G401.6 (cell line): ENCODE results near the gene PLEKHG3.

Experiments
- FAIRE-seq: peaks from 2 replicates; lab custom pipeline; 2012; peaks lifted over from hg19 to GRCh38; lab: Jason Lieb, UNC

Gene PLEKHG3

GRCh38 chr14:64765740-64766302 is 61.6 kb downstream of the PLEKHG3 start:
- no peak for FAIRE-seq

- no peak for FAIRE-seq
Observed at GRCh38 chr14:64766430-64767151, 62.4 kb downstream of the PLEKHG3 start.

GRCh38 chr14:64767215-64767964 is 63.2 kb downstream of the PLEKHG3 start:
- no peak for FAIRE-seq

DNA sequence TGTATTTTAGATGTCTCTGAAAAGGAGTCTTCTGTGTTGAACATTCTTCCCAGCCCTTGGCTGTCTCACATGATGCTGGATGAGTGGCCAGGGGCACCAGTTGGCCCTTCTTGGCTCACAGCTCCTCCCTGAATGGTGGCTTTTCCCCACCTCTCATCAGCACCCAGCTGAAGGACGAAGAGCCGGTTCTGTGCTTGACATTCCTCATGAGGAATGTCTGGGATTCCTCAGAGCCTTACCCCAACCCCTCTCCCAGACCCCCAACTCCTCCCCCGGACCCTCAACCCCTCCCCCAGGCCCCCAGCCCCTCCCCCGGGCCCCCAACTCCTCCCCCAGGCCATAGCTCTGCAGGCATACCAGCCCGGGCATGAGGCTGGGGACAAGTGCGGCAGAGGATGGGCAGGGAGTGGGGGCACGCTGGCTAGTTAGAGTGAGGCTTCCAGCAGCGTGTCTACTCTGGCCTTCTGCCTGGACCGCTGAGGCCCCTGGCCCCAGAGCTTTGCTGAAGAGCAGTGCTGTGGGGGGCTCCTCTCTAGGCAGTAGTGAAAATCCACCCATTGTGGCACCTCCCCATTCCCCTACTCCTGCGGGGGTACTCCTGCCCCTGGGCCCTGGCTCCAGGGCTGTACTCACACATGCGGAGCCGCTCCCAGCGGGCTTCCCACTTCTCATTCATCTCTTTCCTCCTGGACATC is 64.3 kb downstream of the PLEKHG3 start:
- FAIRE-seq = no peak

GRCh38 chr14:64769096-64770020 is 65.1 kb downstream of the PLEKHG3 start:
- FAIRE-seq = no peak

DNA sequence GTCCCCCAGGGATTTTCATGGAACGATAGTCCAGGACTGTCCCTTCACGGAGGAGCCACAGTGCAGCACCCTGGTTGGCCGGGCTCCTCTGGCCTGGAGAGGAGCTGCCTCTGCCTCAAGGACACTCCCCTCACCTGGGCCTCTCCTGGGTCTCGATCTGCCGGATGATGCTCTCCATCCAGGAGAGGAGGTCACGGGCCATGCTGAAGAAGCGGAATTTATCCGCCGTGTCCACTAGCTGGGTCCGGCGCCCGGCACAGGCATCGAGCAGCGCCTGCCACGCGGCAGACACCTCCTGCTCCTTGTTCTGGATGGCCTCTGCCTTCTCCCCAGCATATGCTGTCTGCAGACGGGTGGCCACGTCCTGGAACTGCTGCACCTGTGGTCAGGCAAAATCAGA is 66.5 kb downstream of the PLEKHG3 start:
- FAIRE-seq = no peak

DNA sequence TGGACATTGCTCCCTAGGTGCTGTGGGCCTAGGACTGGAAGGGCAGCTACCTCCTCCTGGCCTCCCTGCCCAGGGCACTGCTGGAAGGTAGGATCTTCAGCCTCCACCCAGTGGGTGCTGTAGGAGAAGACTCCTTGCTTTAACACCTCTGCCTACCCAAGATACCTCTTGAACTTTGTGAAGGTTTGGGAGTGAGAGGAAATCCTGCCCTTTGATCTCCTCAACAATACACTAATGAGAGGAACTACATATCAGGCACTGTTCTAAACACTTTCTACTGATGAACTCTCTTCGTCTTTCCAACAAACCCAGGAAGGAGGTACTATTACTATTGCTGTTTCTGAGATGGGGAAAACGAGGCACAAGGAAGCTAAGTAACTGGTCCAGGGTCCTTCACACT is 66.9 kb downstream of the PLEKHG3 start:
- FAIRE-seq = no peak

DNA sequence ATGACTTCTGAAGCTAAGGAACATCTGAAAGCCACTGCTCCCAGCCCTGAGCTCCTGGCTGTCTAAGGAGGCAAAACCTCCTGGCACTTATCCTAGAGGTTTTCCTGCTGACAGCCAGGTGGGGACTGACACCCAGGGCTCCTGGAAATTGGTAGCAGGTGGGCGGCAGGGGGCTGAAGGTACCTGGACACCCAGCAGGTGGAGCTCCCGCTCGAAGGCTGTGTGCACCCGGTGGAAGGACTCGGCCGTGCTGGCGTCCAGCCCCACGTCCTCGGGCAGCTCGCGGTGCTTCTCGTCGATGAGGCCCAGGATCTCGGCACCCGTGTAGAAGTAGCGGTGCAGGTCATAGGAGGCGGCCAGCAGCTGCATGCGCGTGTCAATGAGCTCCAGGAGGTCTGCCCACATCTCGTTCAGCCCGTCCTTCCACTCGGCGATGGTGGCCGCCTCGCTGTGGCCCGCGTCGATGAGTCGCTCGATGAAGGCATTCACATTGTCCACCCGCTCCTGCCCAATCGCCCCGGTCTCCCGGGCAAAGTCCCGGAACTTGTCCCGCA is 68.2 kb downstream of the PLEKHG3 start:
- FAIRE-seq = no peak

DNA sequence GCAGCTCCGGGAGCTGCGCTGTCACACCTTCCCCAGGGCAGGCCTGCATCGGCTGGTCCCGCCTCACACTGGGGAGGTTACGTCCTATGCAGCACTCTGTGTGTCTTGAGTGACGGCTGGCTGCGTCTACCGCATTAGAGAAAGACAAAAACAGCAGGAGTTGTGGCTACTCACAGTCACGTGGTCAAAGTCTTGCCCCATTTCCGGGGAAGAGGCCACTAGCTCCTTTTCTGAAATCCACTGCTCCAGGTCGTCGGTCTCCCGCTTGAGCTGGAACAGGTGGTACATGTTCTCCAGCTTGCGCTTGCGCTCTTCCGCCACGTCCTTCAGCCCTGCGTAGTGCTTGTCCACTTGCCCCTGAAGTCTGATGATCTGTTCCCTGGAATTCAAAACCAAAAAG is 68.8 kb downstream of the PLEKHG3 start:
- FAIRE-seq = no peak

GRCh38 chr14:64773577-64773976 is 69.4 kb downstream of the PLEKHG3 start:
- FAIRE-seq = no peak

GRCh38 chr14:64774272-64774671 is 70.0 kb downstream of the PLEKHG3 start:
- no peak for FAIRE-seq

DNA sequence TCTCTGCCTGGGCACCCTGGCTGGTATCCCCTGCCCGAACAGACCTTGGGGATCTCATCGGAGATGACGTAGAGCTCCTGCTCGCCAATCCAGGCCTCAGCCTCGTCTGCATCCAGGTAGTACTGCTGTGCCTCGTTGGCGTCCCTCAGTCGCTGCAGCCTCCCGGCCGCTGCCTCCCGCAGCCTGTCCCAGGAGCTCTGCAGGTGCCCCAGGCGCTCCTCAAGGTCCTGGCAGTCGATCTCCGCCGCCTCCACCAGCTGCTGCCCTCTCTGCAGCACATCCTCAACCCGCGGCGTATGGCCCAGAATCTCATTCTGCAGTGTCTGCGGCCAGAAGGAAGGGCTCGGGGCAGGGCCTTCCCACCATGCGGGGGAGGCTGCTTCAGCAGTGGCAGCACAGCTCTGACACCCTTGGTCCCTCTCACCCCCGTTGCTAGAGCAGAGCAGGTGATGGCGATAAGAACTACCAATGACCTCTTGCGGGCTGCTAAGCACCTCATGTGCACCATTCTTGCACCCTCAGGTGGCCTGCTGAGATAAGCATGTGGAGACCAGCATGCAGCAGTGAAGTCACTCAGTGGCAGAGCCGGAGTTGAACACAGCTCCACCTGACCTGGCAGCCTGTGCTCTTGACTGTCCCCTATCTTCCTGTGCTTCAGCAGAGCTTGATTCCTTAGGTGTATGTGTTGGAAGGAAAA is 71.0 kb downstream of the PLEKHG3 start:
- no peak for FAIRE-seq

DNA sequence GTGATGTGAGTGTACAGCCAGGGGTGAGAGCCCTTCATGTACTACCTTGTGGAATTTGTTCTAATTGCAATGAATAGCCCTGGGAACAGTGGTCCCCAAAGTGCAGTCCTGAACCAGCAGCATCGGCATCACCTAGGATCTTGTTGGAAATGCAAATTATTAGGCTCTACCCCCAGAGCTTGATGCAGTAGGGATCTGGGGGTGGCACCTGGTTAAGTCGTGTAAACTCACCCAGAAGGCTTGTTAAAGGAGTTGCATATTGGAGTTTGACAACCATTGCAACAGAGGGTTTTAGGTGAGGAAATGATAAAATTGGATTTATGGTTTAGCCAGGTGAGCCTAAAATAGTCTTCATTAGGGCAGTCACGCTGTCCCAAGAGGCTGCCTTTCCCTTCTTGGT is 73.2 kb downstream of the PLEKHG3 start:
- no peak for FAIRE-seq

GRCh38 chr14:64778104-64778754 is 74.0 kb downstream of the PLEKHG3 start:
- no peak for FAIRE-seq

GRCh38 chr14:64779472-64779871 is 75.2 kb downstream of the PLEKHG3 start:
- no peak for FAIRE-seq

DNA sequence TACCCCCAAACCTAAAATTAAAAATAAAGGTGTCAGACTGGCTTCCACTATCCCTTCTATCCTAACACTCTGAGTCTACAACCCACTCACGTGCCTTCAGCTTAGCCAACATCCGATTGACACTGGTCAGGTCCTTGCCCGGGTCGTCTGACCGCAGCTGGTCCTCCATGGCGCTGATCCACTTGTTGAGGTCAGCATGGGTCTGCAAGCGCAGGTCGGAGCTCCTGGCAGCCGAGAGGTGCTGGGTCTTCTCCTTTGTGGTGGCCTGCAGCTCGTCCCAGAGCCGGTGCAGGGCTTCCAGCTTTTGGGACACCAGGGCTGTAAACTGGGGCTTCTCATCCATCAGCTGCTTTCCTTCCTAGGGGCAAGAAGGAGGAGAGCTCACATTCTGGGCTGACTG is 78.0 kb downstream of the PLEKHG3 start:
- FAIRE-seq = no peak

DNA sequence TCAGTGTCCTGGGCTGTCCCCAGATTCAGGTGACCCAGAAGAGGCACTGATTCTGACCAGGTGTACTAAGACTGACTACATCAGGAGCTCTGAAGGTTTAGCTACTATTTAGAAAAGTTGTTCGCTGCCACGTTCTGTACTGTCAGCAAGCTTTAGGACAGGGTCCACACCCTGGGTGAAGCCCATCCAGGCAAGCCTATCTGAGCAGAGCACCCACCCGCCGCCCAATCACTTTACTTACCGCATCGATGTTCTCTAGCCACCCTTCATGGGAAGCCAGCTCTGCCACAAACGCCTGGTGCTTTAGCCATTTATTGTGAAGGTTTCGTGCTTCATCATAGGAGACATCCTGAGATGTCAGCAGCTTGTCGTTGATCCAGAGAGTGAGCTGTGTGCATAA is 79.8 kb downstream of the PLEKHG3 start:
- no peak for FAIRE-seq

DNA sequence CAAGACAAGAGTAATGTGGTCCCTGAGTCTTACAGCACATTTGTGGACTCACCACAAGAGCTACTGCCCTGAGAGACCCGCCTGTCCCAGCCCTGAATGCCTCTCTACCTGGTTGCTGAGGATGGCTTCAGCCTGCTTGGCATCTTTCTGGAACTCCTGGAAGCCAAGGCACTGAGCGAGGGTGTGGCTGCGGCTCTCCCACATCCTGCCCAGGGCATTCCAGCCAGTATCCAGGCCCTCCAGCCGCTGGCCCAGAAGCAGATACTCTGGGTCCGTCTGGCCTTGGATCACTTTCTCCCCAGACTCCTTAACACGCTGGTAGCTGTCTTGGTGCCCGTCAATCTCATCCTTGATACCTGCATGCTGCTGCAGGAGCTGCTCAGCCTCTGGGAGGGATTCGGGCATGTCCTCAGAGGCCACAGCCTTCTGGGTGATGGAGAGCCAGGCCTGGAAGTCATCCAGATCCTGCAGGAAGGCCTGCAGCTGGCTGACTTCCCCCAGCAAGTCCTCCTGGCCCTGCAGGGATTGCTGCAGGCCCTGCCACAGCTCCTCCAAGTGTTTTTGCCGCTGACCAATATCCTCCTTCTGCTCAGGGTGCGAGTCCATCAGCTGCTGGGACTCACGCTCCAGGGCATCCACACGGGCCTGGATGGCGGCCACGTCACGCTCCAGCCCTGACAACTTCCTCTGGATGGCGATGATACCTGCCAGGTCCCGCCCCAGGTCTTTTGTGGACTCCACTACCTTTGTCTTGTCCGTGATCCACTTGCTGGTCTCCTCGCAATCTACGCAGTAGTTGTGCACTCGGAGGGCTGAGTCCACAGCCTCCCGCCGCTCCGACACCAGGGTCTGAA is 82.3 kb downstream of the PLEKHG3 start:
- FAIRE-seq = no peak

DNA sequence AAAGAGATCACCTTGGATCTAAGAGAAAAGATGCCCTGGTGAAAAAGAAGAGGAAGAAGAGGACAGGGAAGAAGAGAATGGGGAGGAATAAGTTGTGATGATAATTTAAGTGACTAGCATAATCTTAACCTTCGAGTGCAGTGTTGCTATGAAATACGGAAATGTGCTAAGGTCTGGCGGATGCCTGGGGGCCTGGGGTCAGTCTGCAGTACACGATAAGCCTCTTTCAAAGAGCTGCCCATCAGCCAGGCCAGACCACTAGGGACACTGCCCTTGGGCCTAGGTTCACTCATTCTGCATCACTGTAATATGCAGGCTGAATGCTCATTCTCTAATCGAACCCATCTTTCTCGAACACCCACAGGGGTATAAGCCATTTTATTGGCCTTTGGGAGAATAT is 83.4 kb downstream of the PLEKHG3 start:
- FAIRE-seq = no peak
